ENCODE results near the gene RETSAT.
"Not testable (repeated sequence)": the region's sequence is repeated elsewhere in the genome, so short reads cannot be mapped to it uniquely, and the experiment has no call there.

Gene RETSAT

DNA sequence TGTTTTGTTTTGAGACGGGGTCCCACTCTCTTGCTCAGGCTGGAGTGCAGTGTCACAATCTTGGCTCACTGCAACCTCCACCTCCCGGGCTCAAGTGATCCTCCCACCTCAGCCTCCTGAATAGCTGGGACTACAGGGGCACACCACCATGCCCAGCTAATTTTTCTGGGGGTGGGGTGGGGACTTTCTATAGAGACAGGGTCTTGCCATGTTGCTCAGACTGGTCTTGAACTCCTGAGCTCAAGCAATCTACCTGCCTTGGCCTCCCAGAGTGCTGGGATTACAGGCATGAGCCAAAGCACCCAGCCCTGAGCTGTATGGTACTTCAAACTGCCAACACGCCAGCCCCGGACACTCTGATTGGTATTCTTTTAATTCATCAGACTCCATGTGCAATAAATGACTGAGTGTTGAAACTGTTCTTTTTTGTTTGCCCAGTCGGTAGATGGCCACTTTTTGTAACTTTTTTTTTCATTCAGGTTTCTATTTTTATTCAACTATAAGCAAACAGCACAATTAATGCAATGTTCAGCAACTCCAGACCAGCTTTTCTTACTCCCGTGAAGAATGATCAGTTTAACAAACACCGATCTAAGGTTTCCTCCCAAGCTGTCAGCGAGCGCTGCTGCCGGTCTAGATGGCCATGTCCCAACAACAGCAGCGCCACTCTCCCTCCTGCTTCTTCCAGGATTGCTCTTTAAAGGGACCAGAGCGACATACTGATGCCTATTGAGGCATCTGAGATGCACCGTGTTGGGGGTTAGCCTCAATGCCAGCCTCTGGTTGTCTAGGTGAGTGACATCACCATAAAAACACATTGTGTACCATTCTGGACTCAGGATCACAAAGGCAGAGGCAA is 14.1 kb downstream of the RETSAT start:
- DNase-seq (ENCODE audit: low spot score) = no peak
- in situ Hi-C loops (cut with MboI; ENCODE audit: low pct_unique_long_range_greater_than_20kb, low sequenced_read_pairs, unreplicated experiment) = no loop called here
- TF ChIP-seq, protein P1, sequence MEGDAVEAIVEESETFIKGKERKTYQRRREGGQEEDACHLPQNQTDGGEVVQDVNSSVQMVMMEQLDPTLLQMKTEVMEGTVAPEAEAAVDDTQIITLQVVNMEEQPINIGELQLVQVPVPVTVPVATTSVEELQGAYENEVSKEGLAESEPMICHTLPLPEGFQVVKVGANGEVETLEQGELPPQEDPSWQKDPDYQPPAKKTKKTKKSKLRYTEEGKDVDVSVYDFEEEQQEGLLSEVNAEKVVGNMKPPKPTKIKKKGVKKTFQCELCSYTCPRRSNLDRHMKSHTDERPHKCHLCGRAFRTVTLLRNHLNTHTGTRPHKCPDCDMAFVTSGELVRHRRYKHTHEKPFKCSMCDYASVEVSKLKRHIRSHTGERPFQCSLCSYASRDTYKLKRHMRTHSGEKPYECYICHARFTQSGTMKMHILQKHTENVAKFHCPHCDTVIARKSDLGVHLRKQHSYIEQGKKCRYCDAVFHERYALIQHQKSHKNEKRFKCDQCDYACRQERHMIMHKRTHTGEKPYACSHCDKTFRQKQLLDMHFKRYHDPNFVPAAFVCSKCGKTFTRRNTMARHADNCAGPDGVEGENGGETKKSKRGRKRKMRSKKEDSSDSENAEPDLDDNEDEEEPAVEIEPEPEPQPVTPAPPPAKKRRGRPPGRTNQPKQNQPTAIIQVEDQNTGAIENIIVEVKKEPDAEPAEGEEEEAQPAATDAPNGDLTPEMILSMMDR (IDR thresholded peaks at IDR 0.05; ENCODE audit: extremely low read depth, insufficient read depth, missing control alignments) = no peak

DNA sequence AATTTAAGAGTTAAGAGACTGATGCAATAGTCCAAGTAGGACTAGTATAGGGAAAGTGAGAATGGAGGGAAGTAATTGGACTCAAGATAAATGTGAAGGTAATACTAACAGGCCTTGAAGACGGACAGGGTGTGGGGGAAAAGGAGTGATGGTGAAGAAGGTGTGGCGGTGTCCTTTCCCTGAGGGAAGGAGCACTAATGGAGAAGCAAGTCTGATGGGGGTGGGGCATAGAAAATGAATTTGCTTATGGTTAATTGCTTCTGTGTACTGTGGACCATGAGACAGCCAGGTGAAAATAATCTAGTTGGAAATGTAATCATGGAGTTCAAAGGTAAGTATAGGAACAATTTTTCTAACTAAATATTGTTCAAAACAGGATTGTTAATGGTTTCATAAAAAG is 19.4 kb downstream of the RETSAT start:
- TF ChIP-seq, protein P1 (IDR thresholded peaks at IDR 0.05; ENCODE audit: extremely low read depth, insufficient read depth, missing control alignments) = no peak
- no peak for DNase-seq (ENCODE audit: low spot score)
- in situ Hi-C loops (cut with MboI; ENCODE audit: low pct_unique_long_range_greater_than_20kb, low sequenced_read_pairs, unreplicated experiment) = no loop called here

DNA sequence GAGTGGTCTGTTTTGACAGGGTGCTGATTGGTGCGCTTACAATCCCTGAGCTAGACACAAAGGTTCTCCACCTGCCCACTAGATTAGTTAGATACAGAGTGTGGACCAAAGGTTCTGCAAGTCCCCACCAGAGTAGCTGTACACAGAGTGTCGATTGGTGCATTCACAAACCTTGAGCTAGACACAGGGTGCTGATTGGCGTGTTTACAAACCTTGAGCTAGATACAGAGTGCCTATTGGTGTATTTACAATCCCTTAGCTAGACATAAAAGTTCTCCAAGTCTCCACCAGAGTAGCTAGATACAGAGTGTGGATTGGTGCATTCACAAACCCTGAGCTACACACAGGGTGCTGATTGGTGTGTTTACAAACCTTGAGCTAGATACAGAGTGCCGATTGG is 20.5 kb downstream of the RETSAT start:
- in situ Hi-C loops (cut with MboI; ENCODE audit: low pct_unique_long_range_greater_than_20kb, low sequenced_read_pairs, unreplicated experiment) = not testable (repeated sequence)

DNA sequence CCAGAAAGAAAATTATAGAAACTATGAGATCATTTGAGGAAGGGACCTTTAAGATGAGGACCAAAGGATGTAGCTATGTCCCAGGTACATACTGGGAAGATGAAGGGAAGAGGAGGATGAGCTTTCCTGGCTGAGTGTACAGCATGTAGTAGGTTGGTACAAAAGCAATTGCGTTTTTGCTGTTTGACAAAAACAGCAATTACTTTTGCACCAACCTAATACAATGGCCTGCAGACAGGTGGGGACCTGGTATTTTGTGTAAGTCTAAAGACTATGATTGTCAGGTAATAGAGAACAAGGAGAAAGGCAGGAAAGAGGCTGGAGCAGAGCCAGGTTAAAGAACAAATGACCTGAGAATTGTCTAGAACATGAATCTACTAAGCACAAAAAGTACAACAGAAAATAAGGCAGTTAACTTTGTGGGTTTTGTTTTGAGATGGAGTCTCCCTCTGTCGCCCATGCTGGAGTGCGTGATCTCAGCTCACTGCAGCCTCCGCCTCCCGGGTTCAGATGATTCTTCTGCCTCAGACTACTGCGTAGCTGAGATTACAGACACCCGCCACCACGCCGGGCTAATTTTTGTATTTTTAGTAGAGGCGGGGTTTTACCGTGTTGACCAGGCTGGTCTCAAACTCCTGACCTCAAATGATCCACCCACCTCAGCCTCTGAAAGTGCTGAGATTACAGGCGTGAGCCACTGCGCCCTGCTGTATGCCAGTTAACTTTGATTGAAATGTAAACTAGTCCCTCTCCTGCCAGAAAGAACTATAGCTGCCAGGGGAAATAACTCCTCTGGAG is 23.3 kb downstream of the RETSAT start:
- TF ChIP-seq, protein P1 (IDR thresholded peaks at IDR 0.05; ENCODE audit: extremely low read depth, insufficient read depth, missing control alignments) = peak; percentile 4
- DNase-seq (ENCODE audit: low spot score) = no peak
- in situ Hi-C loops (cut with MboI; ENCODE audit: low pct_unique_long_range_greater_than_20kb, low sequenced_read_pairs, unreplicated experiment) = no loop called here

More for the DNA sequence above, 20.5 kb downstream of the RETSAT start:
- DNase-seq (ENCODE audit: low spot score) = not testable (repeated sequence)

DNA sequence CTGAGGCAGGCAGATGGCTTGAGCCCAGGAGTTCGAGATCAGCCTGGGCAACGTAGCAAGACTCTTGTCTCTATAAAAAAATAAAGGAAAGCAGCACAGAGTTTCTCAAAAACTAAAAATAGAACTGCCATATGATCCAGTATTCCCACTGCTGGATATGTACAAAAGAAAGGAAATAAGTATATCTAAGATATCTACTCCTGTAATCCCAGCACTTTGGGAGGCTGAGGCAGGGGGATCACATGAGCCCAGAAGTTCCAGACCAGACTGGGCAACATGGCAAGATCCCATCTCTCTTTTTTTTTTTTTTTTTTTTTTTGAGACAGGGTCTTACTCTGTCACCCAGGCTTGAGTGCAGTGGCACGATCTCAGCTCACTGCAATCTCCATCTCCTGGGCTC is 24.6 kb downstream of the RETSAT start:
- in situ Hi-C loops (cut with MboI; ENCODE audit: low pct_unique_long_range_greater_than_20kb, low sequenced_read_pairs, unreplicated experiment); DNase-seq (ENCODE audit: low spot score): not testable (repeated sequence)

DNA sequence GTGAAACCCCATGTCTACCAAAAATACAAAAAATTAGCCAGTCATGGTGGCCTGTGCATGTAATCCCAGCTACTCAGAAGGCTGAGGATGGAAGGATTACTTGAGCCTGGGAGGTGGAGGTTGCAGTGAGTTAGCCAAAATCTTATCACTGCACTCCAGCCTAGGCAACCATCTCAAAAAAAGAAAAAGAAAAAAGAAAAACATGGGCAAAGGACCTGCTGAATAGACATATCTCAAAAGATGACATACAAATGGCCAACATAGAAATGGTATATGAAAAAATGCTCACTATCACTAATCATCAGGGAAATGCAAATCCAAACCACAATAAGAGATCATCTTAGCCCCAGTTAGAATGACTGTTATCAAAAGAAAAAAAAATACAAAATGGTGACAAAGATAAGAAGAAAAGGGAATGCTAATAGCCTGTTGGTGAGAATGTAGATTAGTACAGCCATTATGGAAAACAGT is 25.1 kb downstream of the RETSAT start:
- TF ChIP-seq, protein P1 (IDR thresholded peaks at IDR 0.05; ENCODE audit: extremely low read depth, insufficient read depth, missing control alignments) = no peak
- in situ Hi-C loops (cut with MboI; ENCODE audit: low pct_unique_long_range_greater_than_20kb, low sequenced_read_pairs, unreplicated experiment) = no loop called here
- no peak for DNase-seq (ENCODE audit: low spot score)

DNA sequence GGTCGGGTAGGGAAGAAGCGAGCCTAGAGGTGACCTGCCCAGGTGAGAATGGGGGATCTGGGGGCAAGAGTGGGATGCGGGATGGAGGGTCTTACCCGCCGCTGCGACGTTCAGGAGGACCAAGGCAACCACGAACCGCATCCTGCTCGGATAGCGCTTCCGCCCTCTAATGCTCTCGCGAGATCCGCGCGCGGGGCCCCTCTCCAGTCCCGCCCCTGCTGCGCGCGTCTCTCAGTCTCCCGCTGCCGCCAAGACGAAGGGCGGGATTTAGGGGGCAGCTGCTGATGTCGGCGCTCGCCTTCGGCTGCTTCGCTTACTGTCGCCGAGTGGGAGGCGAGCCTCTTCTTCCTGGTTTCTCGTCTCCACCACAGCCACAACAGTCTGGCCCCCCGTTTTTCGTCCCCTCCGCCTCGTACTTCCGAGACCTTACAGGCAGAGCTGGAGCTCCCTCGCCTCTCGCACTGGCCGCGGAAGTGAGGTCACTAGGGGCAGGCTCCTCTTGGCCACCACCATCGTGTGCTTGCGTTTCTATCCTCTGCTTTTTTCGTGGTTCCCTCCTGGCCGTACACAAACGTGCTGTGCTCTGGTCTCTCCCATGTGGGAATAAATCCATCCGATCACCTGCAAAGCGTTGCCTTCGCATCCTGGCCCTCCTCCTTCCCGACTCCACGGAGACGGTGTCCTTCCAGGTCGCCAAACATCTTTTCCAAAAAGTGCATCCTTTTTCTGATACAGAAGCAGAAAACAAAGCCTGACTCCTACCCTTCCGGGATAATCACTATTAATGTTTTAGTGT is 26.3 kb downstream of the RETSAT start, which contains the start of gene TGOLN2:
Gene TGOLN2, minus strand, starts transcription at position 168 of the 796 bp plus-strand sequence. Its CDS starts 27 bp downstream, at position 141.
- TF ChIP-seq, protein P1 (IDR thresholded peaks at IDR 0.05; ENCODE audit: extremely low read depth, insufficient read depth, missing control alignments) = no peak
- in situ Hi-C loops (cut with MboI; ENCODE audit: low pct_unique_long_range_greater_than_20kb, low sequenced_read_pairs, unreplicated experiment) = no loop called here
- peak; percentile 95 for DNase-seq (ENCODE audit: low spot score)

Data from GM13977 (cell line).